Measurements from ENCODE around the gene CSNK1G1. TPM values are rescaled to one million over a fixed set of nuclear protein-coding genes. Genes with fewer than 3 reads are reported as not detected.

CSNK1G1 gene
- total and polyA plus RNA-seq, 2 of the 4 experiments (the other 2 are of a cell fraction), result 7.4 to 29.4 TPM

DNA sequence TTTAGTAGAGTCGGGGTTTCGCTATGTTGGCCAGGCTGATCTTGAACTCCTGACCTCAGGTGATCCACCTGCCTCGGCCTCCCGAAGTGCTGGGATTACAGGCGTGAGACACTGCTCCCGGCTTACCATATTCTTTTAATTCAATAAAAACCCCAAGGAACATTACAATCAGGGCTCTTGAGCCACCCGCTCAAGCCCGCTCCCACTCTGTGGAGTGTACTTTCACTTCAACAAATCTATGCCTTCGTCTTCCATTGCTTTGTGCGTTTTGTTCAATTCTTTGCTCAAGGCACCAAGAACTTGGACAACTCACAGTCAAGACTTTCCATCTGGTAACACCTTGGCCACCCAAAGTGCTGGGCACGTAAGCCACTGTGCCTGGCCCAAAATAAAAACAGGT lies 130.2 kb downstream of the CSNK1G1 start:
- H3K9me3 ChIP-seq (ENCODE audit: control insufficient read depth, insufficient read depth, low read length), result no peaks in the 10 kb centered on the region
- H3K56ac ChIP-seq (ENCODE audit: extremely low read depth, insufficient read depth, low read length), result no peak overlapping the region
- H2BK120ac ChIP-seq (ENCODE audit: low read depth, low read length), result no peak overlapping the region
- H2BK15ac ChIP-seq (ENCODE audit: low read depth, low read length), result no peak overlapping the region
- intact Hi-C loops (cut with micrococcal nuclease) (no loop called here), in situ Hi-C loops (cut with MboI; ENCODE audit: low sequenced_read_pairs) (no loop called here), dilution Hi-C loops (cut with HindIII; ENCODE audit: low sequenced_read_pairs, unreplicated experiment) (no loop called here)
- H3K4me1 ChIP-seq (ENCODE audit: control insufficient read depth, insufficient read depth, low read length), result peaks cover 3% of the 10 kb centered on the region; the same call in 1 of the 2 replicates
- CTCF ChIA-PET, result no interaction called here
- H3K18ac ChIP-seq (ENCODE audit: low read depth, low read length), result no peak overlapping the region
- no peak overlapping the region for H3K4me2 ChIP-seq (ENCODE audit: low read depth, low read length)
- H2AK9ac ChIP-seq (replicated peaks; ENCODE audit: low read depth, low read length, poor library complexity), result no peak overlapping the region
- no peak overlapping the region for H4K8ac ChIP-seq (ENCODE audit: low read depth in 2 of 2, low read length in 2 of 2)
- no peak overlapping the region for H3K9ac ChIP-seq (ENCODE audit: low read depth, low read length)
- no peak overlapping the region for H3K23ac ChIP-seq (ENCODE audit: low read depth, low read length)
- no peak overlapping the region for H2BK5ac ChIP-seq (ENCODE audit: low read depth, low read length, poor library complexity, severe bottlenecking)
- no TSS peak for BruUV-seq (replicated peaks)
- 100% methylated on average over 6 of the region's 11 CpGs; no CpG with 5 or more reads in 1 of the 2 experiments for WGBS, 2 experiments (ENCODE audit: extremely low coverage in 2 of 2, insufficient read length in 1 of 2)
- POLR2A ChIA-PET (ENCODE audit: unreplicated experiment), result no interaction called here
- no peak overlapping the region for H4K5ac ChIP-seq (ENCODE audit: low read depth, low read length)
- H2BK20ac ChIP-seq (ENCODE audit: low read depth, low read length), result no peak overlapping the region
- no peak overlapping the region for H4K91ac ChIP-seq (ENCODE audit: insufficient read depth, low read depth, low read length)
- no peaks in the 10 kb centered on the region for H3K9me1 ChIP-seq (ENCODE audit: insufficient read depth, low read length)
- no peak overlapping the region for H2AFZ ChIP-seq (replicated peaks; ENCODE audit: low read length, poor library complexity)
- H3K27ac ChIP-seq (ENCODE audit: insufficient read depth, low read length), result no peak overlapping the region
- H3K4ac ChIP-seq (ENCODE audit: low read depth, low read length), result no peak overlapping the region
- peaks cover 22 to 53% of the 10 kb centered on the region in 2 experiments; a peak in 3 of 4 replicates for H3K79me1 ChIP-seq (ENCODE audit: low read depth in 1 of 2, low read length in 2 of 2)
- no peak overlapping the region for H3K14ac ChIP-seq (replicated peaks; ENCODE audit: low read depth, low read length)
- no peak overlapping the region for H3K4me3 ChIP-seq (ENCODE audit: insufficient read depth, low read depth, low read length)
- no peak overlapping the region for H2AK5ac ChIP-seq (ENCODE audit: low read depth, low read length)
- DNase-seq (no peak), ATAC-seq (ENCODE audit: low read depth) (no peak)
- no peaks in the 10 kb centered on the region for H4K20me1 ChIP-seq (ENCODE audit: insufficient read depth, low read length)
- TF ChIP-seq CEBPB (IDR thresholded peaks at IDR 0.05; ENCODE audit: low read depth, low read length), result no peak
- TF ChIP-seq, protein P1, sequence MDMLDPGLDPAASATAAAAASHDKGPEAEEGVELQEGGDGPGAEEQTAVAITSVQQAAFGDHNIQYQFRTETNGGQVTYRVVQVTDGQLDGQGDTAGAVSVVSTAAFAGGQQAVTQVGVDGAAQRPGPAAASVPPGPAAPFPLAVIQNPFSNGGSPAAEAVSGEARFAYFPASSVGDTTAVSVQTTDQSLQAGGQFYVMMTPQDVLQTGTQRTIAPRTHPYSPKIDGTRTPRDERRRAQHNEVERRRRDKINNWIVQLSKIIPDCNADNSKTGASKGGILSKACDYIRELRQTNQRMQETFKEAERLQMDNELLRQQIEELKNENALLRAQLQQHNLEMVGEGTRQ (IDR thresholded peaks at IDR 0.05; ENCODE audit: low read depth, low read length), result no peak
- no peak for TF ChIP-seq RCOR1 (IDR thresholded peaks at IDR 0.05; ENCODE audit: insufficient replicate concordance, low read length)
- TF ChIP-seq MAFK (IDR thresholded peaks at IDR 0.05; ENCODE audit: low read depth, low read length), result no peak
- no peak for TF ChIP-seq RFX5 (IDR thresholded peaks at IDR 0.05; ENCODE audit: low read depth, low read length)
- no peak for TF ChIP-seq SMC3 (IDR thresholded peaks at IDR 0.05; ENCODE audit: low read depth, low read length)
- TF ChIP-seq, protein P2, sequence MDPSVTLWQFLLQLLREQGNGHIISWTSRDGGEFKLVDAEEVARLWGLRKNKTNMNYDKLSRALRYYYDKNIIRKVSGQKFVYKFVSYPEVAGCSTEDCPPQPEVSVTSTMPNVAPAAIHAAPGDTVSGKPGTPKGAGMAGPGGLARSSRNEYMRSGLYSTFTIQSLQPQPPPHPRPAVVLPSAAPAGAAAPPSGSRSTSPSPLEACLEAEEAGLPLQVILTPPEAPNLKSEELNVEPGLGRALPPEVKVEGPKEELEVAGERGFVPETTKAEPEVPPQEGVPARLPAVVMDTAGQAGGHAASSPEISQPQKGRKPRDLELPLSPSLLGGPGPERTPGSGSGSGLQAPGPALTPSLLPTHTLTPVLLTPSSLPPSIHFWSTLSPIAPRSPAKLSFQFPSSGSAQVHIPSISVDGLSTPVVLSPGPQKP (IDR thresholded peaks at IDR 0.05; ENCODE audit: borderline replicate concordance, low read depth, low read length), result no peak
- no peak for TF ChIP-seq POLR2A (IDR thresholded peaks at IDR 0.05; ENCODE audit: low read depth, low read length)
- TF ChIP-seq CTCF (conservative IDR thresholded peaks at IDR 0.05; ENCODE audit: low read depth, low read length), result no peak
- no peak for TF ChIP-seq BHLHE40 (IDR thresholded peaks at IDR 0.05; ENCODE audit: low read depth, low read length)
- no peak for TF ChIP-seq RAD21 (IDR thresholded peaks at IDR 0.05; ENCODE audit: low read length)
- TF ChIP-seq FOS (IDR thresholded peaks at IDR 0.05; ENCODE audit: low read depth, low read length), result no peak
- no peak for TF ChIP-seq CHD1 (IDR thresholded peaks at IDR 0.05; ENCODE audit: low read depth, low read length)
- no peak for TF ChIP-seq MAZ (IDR thresholded peaks at IDR 0.05; ENCODE audit: borderline replicate concordance, low read depth, low read length)
- TF ChIP-seq NFE2L2 (IDR thresholded peaks at IDR 0.05; ENCODE audit: low read depth, low read length), result no peak
- TF ChIP-seq MXI1 (IDR thresholded peaks at IDR 0.05; ENCODE audit: borderline replicate concordance, low read depth, low read length), result no peak
- no peaks in the 10 kb centered on the region for H3K27me3 ChIP-seq (ENCODE audit: control insufficient read depth, insufficient read depth, low read length)
- H3K36me3 ChIP-seq (ENCODE audit: control insufficient read depth, insufficient read depth, low read length), result no peaks in the 10 kb centered on the region; the same call in 1 of the 2 replicates
